ENCODE results near the gene TBXAS1. TPM values are rescaled to one million over a fixed set of nuclear protein-coding genes. Genes with fewer than 3 reads are reported as not detected.

TBXAS1 gene
- polyA plus RNA-seq, 1 donor from 2014 or later, result 0.93 TPM

DNA sequence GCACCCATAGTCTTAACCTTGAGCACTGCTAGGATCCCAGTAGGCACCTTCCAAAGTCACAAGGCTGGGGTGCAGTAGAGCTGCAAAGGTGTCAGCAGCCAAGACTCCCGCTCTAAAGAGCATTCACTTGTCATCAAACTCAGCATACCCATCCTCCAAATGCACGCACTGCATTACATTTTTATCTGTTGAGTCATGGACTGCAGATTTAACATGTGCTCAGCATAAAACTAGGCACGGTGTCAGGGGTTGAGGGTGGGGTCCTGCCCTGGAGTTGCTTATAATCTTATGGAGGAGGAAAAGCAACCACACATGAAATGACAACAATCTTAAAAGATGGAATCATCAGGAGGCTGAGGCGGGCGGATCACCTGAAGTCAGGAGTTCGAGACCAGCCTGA, 131.1 kb downstream of the TBXAS1 start:
- no peak overlapping the region for H2AFZ ChIP-seq (ENCODE audit: low read depth, low read length)
- no peaks in the 10 kb centered on the region for H3K36me3 ChIP-seq (ENCODE audit: insufficient read depth, low read length)
- no peak overlapping the region for H3K9ac ChIP-seq (ENCODE audit: low read length)
- no peaks in the 10 kb centered on the region for H3F3A ChIP-seq (ENCODE audit: insufficient read depth, low read length, poor library complexity, severe bottlenecking)
- no peaks in the 10 kb centered on the region for H3K9me2 ChIP-seq (ENCODE audit: insufficient read depth, low read length)
- H3K27me3 ChIP-seq (ENCODE audit: insufficient read depth, low read depth, low read length), result no peaks in the 10 kb centered on the region
- TF ChIP-seq REST (IDR thresholded peaks at IDR 0.05; ENCODE audit: borderline replicate concordance), result no peak
- TF ChIP-seq, protein P1, sequence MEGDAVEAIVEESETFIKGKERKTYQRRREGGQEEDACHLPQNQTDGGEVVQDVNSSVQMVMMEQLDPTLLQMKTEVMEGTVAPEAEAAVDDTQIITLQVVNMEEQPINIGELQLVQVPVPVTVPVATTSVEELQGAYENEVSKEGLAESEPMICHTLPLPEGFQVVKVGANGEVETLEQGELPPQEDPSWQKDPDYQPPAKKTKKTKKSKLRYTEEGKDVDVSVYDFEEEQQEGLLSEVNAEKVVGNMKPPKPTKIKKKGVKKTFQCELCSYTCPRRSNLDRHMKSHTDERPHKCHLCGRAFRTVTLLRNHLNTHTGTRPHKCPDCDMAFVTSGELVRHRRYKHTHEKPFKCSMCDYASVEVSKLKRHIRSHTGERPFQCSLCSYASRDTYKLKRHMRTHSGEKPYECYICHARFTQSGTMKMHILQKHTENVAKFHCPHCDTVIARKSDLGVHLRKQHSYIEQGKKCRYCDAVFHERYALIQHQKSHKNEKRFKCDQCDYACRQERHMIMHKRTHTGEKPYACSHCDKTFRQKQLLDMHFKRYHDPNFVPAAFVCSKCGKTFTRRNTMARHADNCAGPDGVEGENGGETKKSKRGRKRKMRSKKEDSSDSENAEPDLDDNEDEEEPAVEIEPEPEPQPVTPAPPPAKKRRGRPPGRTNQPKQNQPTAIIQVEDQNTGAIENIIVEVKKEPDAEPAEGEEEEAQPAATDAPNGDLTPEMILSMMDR (IDR thresholded peaks at IDR 0.05; ENCODE audit: poor library complexity, severe bottlenecking), result no peak
- TF ChIP-seq SMC3 (conservative IDR thresholded peaks at IDR 0.05; ENCODE audit: poor library complexity), result no peak
- TF ChIP-seq TAF1 (IDR thresholded peaks at IDR 0.05; ENCODE audit: low read depth), result no peak
- TF ChIP-seq EP300 (conservative IDR thresholded peaks at IDR 0.05; ENCODE audit: poor library complexity, severe bottlenecking), result no peak
- no peaks in the 10 kb centered on the region for H3K9me3 ChIP-seq (ENCODE audit: low read length)
- no peak overlapping the region for H3K27ac ChIP-seq (ENCODE audit: low read length)
- H4K20me1 ChIP-seq (ENCODE audit: insufficient read depth), result no peaks in the 10 kb centered on the region
- H3K4me3 ChIP-seq (ENCODE audit: low read length), result no peak overlapping the region
- H3K79me2 ChIP-seq (replicated peaks; ENCODE audit: insufficient read depth, low read length), result no peaks in the 10 kb centered on the region
- H3K4me2 ChIP-seq (ENCODE audit: low read length), result no peak overlapping the region

DNA sequence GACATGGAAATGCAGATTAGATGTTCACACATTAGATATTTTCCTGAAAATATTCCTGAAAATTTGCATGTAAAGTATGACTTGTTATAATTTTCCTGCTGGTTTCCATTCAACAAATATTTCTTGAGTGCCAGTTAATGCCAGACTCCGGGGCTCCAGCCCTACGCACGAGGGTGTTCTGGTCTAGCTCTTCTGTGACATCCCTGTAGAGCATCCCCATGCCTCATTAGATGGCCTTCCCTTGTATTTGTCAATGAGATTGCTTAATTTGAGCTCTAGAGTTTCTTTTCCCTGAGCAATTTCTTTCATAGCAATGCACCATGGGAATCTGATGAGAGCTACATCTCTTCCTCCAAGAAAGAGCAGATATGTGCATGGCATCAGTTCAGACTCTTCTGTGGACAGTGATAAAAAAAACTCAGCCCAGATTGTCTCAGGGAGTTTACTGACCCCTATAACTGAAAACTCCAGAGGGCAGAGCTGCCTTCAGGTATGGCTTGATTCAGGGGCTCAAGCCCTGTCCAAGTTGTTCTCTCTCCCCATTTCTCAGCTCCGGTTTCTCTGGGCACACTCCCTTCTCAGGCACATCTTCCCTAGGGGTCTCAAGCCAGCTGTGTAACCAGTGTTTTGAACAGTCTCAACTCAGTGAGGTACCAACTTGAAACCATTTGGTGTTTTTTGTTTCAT, 137.0 kb downstream of the TBXAS1 start:
- H3K27me3 ChIP-seq (ENCODE audit: insufficient read depth, low read depth, low read length), result no peaks in the 10 kb centered on the region
- no peaks in the 10 kb centered on the region for H3K9me3 ChIP-seq (ENCODE audit: low read length)
- H3K36me3 ChIP-seq (ENCODE audit: insufficient read depth, low read length), result no peaks in the 10 kb centered on the region
- H3K9me2 ChIP-seq (ENCODE audit: insufficient read depth, low read length), result no peaks in the 10 kb centered on the region
- no peaks in the 10 kb centered on the region for H4K20me1 ChIP-seq (ENCODE audit: insufficient read depth)
- no peak overlapping the region for H2AFZ ChIP-seq (ENCODE audit: low read depth, low read length)
- H3K79me2 ChIP-seq (replicated peaks; ENCODE audit: insufficient read depth, low read length), result no peaks in the 10 kb centered on the region
- H3K4me3 ChIP-seq (ENCODE audit: low read length), result no peak overlapping the region
- H3K27ac ChIP-seq (ENCODE audit: low read length), result no peak overlapping the region
- H3K9ac ChIP-seq (ENCODE audit: low read length), result no peak overlapping the region
- H3F3A ChIP-seq (ENCODE audit: insufficient read depth, low read length, poor library complexity, severe bottlenecking), result no peaks in the 10 kb centered on the region
- no peak for TF ChIP-seq RAD21 (conservative IDR thresholded peaks at IDR 0.05)
- TF ChIP-seq, protein P1 (IDR thresholded peaks at IDR 0.05; ENCODE audit: poor library complexity, severe bottlenecking), result no peak
- TF ChIP-seq EP300 (conservative IDR thresholded peaks at IDR 0.05; ENCODE audit: poor library complexity, severe bottlenecking), result no peak
- TF ChIP-seq TAF1 (IDR thresholded peaks at IDR 0.05; ENCODE audit: low read depth), result no peak
- TF ChIP-seq REST (IDR thresholded peaks at IDR 0.05; ENCODE audit: borderline replicate concordance), result no peak
- no peak for TF ChIP-seq EZH2 (IDR thresholded peaks at IDR 0.05; ENCODE audit: borderline replicate concordance, insufficient read depth, low read length, poor library complexity, severe bottlenecking)
- TF ChIP-seq POLR2AphosphoS5 (IDR thresholded peaks at IDR 0.05), result no peak
- no peak for TF ChIP-seq SMC3 (conservative IDR thresholded peaks at IDR 0.05; ENCODE audit: poor library complexity)
- no peak for TF ChIP-seq MXI1 (conservative IDR thresholded peaks at IDR 0.05; ENCODE audit: poor library complexity, severe bottlenecking)
- no peak overlapping the region for H3K4me2 ChIP-seq (ENCODE audit: low read length)

All from neural cell (in vitro differentiated cells).